DMS153 treated with DMSO at 0.1 percent for 48 hours (cell line): Measurements from ENCODE around the gene KCNQ5.
"Not testable (repeated sequence)": the region's sequence is repeated elsewhere in the genome, so short reads cannot be mapped to it uniquely, and the experiment has no call there.

Source experiments
- DNase-seq: peaks from one replicate; lab custom pipeline; 2025; ENCODE audit not compliant: unreplicated experiment; lab: John Stamatoyannopoulos, UW

The KCNQ5 gene

DNA sequence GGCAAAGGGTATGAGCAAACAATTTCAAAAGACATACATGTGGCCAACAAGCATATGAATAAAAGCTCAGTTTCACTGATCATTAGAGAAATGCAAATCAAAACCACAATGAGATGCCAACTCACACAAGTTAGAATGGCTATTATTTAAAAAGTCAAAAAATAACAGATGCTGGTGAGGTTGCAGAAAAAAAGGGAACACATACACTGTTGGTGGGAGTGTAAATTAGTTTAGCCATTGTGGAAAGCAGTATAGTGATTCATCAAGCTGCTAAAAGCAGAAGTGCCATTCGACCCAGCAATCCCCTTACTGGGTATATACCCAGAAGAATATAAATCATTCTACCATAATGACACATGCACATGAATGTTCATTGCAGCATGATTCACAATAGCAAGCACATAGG, 610.1 kb downstream of the KCNQ5 start:
- DNase-seq, result no peak

DNA sequence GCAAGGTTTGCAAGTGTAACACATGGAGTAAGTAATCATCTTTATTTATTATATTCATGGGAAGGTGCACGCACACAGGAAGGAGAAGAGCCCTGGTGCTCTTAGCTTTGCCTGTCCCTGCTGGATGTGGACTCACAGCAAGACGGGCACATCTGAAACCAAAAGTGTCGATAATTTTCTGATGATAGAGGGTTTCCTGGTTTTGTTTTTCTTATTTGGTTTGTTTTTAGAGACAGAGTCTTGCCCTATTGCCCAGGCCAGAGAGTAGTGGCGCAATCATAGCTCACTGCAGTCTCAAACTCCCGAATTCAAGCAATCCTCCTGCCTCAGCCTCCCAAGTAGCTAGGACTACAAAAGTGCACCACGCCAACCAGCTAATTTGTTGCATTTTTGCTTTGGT, 611.2 kb downstream of the KCNQ5 start:
- DNase-seq, result no peak

DNA sequence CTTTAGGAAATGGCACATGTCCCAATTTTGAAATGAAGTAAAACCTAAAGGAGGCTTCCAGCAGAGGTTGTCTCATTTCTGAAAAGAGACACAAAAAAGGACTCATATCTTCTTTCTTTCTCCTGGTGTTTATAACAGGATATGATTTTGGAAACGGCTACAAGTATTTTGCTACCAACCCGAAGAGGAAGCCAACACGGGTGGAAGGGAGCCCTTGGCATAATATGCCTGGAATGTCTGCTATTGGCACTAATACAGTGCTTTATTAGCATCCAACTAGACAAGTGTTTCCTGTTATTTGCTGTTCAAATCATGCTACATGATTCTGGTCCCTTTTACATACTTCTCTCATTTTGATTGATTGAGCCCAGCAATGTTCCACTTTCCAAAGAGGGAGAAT, 612.1 kb downstream of the KCNQ5 start:
- not testable (repeated sequence) for DNase-seq

DNA sequence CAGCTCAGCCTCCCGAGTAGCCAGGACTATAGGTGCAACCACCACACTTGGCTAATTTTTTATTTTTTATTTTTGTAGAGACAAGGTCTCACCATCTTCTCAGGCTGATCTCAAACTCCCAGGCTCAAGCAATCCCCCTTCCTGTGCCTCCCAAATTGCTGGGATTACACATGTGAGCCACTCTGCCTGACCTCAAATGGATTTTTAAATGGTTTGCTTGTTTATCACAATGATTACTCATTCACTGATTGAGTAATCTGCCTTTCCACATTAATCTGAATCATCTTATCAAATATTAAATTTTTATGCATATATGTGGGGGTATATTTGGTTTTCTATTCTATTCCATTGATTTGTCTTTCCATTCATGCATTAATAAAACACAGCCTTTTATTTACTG, 612.9 kb downstream of the KCNQ5 start:
- no peak for DNase-seq

DNA sequence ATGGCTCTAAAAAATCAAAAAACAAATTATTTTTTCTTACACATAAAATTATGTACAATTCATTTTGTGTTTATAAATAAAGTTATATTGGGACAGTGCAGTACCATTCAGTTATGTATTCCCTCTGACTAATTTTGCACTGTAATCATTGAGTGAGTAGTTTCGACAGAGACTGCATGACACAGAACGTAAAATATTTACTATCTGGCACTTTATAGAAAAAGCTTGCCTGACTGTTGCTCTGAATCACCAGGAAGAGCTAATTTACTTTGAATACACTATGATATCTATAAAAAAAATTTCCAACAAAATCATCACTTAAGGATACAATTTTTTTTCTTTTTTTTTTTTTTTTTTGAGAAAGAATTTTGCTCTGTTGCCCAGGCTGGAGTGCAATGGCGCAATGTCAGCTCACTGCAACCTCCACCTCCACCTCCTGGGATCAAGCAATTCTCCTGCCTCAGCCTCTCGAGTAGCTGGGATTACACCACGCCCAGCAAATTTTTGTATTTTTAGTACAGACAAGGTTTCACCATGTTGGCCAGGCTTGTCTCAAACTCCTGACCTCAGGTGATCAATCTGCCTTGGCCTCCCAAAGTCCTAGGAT, 614.4 kb downstream of the KCNQ5 start:
- DNase-seq, result no peak

DNA sequence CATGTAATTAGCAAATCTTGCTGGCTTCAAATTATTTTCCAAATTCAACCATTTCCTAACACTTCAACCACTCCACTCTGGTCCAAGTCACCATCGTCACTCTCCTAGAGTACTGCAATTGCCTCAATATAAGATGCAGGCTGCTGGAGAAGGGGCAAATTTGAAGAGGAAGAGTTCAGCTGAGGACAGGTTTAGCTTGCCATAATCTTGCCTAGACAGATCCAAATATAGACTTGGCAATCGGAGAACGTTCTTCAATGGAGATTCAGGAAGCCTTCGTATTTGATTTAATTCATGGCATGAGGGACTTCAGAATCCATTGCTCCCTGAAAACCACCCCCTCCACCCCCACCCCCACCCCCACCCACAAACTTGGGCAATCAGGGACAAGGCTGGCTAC, 618.9 kb downstream of the KCNQ5 start:
- no peak for DNase-seq

DNA sequence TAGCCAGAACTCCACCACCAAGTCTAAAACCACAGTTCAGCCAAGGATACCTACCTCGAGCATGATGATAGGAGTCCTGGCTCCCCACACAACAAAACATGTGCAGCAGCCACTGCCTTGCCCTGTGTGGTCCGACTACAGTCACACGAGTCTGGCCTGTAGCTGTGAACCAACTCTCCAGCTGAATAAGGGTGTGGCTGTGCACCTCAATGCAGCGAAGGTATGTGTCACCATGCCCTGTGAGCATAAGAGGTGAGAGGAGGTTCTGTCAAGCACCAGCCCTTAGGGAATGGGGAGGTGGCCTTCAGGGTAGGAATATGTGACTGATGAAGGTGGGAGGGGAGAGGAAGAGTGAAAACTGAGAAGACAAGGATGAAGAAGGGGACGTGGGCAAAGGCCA, 620.1 kb downstream of the KCNQ5 start:
- no peak for DNase-seq
